NCI-H2029 (cell line): ENCODE data around the gene TRNP1.

Experiments used
- DNase-seq: peaks from one replicate; lab custom pipeline; 2025; lab: John Stamatoyannopoulos, UW

TRNP1 gene

GRCh38 chr1:27001570-27002360 lies 8.3 kb downstream of the TRNP1 start:
- DNase-seq, result no peak

DNA sequence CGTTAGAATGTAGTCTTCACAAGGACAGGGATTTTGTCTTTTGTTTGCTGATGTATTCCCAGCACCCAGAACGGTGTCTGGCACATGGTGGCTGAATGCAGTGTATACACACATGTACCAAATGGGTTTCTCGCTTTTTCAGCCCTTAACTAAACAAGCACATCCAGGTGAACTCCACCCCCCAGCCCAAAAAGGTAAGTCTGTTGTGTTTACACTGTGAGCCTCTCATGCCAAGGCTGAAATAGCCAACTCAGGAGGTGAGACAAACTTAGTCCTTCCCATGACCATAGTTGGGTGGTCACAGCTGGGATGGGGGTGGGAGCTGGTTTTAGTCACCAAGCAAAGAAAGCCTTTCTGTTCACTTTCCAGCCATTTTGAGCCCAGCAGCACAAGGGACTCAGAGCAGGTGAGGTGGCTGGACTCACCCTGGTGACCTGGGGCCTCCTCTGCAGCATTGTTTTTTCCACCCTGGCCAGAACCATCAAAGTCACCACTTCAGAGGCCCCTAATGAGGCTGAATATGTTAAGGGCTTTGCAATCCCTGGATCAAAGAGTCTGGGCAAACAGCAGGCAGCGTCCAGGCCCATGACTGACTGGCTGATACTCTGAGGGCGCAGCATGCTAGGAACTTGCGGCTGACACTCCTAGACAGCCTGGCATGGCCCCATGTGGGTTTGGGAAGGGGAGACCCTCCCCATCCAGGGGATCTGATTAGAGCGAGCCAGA lies 10.4 kb downstream of the TRNP1 start:
- no peak for DNase-seq

DNA sequence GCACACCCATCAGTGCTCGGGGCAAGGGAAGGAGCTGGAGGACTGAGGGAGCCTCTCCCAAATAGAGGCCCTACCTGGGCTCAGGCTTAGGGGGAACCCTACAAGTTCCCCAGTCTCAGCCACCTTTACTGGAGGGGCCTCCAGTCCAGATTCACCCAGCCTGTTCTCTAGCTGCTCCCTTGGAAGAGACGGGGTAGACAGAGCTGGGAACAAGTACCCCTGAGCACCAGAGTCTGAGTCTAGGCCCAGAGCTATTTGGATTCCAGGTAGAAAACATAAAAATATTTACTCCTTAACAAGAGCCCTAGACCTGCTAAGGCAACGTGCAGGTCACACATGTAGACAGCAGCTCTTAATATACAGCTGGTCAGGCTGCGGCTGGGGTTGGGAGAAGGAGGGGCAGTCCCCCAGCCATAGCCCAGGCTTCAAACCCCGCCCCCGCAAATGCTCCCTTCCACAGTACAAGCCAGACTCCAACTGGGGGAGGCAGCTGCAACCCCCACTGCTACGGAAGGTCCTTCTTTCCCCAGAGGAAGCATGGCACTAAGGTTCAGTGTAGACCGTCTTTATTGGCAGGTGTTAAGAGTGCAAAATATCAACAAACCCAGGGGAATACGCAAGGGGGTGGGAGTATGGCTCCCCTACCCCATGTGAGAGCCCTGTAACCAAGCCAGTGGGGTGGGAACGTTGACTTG lies 11.1 kb downstream of the TRNP1 start:
- no peak for DNase-seq

DNA sequence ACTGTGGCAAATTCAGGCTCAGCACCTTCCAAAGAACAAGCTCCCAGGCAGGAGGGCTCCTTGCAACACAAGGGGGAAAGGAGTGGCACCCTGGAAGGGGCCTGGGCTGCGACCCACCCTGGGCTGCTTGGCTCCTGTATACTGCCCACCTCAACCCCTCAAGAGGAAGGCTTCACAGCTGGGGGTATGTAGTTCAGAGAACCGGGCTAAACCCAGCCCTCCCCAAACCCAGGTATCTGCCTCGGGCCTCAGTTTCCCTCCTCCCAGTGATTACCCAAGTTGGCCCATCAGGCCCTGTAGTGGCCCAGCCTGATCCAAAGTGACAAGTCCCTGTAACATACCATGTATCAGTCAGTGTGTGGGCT lies 11.7 kb downstream of the TRNP1 start:
- DNase-seq, result no peak

DNA sequence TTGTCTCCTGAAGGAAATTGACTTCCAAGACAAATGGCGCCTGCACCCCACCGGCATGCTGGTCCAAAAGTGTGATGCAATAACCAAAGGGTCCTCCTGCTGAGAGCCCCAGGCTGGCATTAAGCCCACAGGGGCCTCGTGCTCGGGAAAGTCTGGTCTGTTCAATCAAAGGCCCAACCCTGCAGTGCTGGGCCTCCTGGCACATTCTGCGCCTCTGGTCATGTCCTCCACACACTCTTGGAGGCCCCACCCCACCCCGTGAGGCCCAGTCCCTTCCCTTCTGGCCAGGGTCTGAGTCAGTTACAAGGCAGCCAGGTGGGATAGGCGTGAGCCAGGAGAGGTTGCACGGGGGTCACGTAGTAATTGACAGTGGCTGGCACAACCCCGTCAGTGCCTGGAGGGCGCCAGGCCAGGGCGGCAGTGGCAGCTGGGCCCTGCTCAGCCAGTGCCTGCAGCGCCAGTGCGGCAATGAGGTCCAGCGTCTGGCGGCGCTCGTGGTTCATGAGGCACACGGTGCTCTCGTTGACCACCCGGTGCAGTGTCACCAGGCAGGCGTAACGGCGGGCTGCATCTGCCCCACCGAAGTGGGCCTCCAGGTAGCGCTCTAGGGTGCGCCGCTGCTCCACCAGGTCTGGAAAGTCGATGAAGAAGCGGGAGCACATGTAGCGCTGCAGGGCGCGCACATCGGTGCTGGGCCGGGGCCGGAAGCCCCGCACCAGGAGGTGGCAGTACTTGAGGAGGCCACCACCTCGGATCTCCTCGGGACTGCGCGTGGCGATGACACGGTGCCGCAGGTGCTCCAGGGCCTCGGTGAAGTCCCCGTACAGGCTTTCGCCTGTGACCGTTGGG lies 12.4 kb downstream of the TRNP1 start:
- no peak for DNase-seq

GRCh38 chr1:27006683-27007082 lies 13.2 kb downstream of the TRNP1 start:
- no peak for DNase-seq

- no peak for DNase-seq
These were observed 14.6 kb downstream of the TRNP1 start for GRCh38 chr1:27007909-27008582.

DNA sequence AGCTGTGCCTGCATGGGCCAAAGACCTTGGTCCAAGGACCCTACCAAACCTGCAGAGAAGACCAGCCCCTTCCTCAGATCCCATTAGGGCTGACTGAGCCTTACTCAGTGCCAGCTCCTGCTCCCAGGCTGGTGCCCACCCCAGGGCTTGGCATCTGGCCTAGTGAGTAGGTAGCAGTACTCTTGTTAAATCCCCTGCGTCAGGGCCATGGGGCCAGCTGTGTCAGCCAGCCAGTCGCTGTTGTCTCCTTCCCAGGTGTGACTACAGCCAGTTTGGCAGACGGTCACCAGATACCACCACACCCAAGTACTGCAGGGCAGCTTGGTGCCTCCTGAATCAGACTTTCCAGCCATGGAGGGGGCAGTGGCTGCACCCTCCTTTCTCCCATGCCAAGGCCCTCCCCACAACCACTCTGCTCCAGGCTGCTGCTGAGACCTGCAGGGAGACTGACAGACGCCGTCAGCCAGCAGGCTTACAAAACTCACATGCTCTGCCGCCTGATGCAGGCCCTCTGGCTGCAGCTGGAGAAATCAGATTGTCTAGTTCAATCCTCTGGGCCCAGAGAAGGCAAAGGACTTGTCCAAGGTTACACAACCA lies 16.2 kb downstream of the TRNP1 start:
- no peak for DNase-seq

DNA sequence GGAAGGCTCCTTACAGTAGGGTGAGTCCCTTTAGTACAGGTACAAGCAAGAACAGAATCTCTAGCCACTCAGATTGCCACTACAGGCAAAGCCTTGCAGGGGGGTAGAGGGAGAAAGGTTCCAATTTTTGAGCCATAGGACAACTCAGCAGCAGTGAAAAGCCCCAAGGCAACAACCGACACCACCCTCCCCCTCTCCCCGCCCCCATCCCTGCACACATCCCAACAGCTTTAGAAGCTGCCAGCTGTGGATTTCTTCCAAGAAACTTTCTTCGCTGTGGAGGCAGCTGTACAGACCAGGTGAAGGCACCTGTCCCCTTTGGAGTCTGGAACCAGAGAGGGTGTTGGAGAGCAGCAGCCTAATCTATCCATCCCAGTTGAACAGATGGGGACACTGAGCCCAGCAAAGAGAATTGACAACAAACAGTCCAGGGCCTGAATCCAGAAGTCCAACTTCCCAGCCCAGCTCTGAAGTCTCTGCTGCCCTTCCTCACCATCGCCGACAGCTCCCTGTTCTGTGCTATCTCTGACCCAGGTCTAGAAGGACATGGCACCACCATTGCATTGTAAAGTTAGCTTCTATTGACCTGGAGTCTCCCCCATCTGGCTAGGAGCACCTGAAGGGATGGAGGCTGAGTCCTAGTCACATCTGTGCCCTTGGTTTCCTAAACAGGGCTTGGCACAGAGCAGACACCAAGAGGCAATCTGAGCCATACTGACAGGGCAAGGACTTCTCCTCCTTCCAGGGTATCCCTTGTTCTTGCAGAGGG lies 16.9 kb downstream of the TRNP1 start:
- no peak for DNase-seq

GRCh38 chr1:27011058-27011764 lies 17.7 kb downstream of the TRNP1 start:
- DNase-seq, result no peak

- no peak for DNase-seq
These were observed 18.6 kb downstream of the TRNP1 start for GRCh38 chr1:27011976-27012563.

- DNase-seq, result no peak
These were observed 21.8 kb downstream of the TRNP1 start for GRCh38 chr1:27015260-27015659.

GRCh38 chr1:27016376-27016775 lies 22.9 kb downstream of the TRNP1 start:
- no peak for DNase-seq

GRCh38 chr1:27017207-27017606 lies 23.7 kb downstream of the TRNP1 start:
- no peak for DNase-seq

DNA sequence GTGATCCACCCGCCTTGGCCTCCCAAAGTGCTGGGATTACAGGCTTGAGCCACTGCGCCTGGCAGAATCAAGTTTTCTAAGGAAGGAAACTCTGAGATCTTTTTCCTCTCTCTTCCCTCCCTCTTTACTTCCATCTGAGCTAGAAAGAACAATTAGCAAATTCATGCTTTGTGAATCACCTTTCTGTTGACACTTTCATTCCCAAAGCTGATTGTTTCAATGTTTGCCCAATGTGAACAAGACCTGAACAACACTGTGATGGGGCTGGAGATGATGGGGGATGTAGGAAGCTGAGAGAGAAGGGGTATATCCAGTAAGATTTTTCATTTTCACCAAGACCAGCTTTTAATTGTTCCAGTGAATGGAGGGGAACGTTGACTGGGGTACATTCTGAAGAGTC lies 24.8 kb downstream of the TRNP1 start:
- no peak for DNase-seq

DNA sequence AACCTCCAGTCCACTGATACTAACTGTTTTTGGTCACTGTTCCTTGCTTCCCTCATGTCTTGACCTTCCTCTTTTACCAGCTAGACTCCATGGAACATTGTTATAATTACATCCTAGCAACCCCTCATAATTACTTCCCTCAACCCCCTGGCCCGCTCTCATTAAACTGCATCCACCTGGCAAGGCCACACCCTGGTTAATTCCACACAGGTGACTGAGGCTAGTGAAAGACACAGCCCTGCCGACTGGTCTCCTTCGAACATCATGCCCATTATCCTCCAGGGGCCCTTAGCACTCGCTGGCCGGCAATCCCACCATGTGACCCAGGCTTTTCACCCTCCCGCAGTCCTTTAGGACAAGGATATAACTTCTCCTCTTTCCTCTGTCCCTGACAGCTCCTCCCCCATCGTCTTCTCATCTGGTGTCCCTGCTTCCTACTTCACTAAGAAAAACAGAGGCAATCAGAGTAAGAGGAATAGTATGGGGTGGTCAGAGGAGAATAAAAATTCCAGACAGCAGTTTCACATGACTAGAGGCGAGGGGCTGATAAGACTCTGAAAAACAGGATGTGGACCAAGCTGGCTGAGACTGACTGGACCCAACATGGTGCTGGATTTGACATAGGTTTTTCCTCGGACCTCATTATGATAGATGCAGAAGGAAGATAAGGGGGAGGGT lies 28.0 kb downstream of the TRNP1 start:
- no peak for DNase-seq

- no peak for DNase-seq
These were observed 32.2 kb downstream of the TRNP1 start for GRCh38 chr1:27025718-27026117.
